HG03457 (cell line): ENCODE results near the gene MTARC2.
"Not testable (repeated sequence)": the region's sequence is repeated elsewhere in the genome, so short reads cannot be mapped to it uniquely, and the experiment has no call there.

Source experiments
- ATAC-seq: cut with Tn5 transposase; IDR thresholded peaks from one replicate; pipeline ENCODE4 v1.9.1; 2021; ENCODE audit warnings: moderate number of reproducible peaks; ENCODE audit not compliant: unreplicated experiment

Gene MTARC2

DNA sequence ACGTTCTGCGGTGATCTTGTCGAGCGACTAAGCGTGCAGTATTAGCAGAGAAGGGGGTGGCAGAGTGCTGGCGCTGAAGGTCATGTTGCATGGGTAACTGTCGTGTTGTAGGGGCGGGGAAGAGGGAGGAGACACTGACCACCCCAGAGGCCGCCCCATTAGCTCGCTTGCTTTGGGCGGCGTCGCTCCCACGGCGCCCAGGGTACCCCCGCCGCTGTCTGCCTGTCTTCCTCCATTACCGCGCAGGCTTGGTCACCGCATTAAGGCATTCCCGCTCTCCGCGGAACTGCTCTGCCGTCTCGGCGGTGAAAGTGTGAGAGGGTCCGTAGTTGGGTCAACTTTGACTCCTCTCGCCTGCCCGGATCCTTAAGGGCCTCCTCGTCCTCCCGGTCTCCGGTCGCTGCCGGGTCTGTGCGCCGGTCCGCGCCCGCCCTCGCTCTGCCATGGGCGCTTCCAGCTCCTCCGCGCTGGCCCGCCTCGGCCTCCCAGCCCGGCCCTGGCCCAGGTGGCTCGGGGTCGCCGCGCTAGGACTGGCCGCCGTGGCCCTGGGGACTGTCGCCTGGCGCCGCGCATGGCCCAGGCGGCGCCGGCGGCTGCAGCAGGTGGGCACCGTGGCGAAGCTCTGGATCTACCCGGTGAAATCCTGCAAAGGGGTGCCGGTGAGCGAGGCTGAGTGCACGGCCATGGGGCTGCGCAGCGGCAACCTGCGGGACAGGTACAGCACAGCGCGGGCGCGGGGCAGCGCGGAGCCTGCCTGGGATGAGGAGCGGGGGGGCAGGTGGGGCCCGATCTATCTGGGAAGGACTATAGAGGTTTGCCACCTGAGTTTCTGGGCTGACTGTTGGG is at the start of gene MTARC2:
MTARC2 (plus strand) TSS at position 234 of the 846 bp plus-strand sequence; CDS start at position 444, 210 bp downstream.
- ATAC-seq: peak; percentile 87

DNA sequence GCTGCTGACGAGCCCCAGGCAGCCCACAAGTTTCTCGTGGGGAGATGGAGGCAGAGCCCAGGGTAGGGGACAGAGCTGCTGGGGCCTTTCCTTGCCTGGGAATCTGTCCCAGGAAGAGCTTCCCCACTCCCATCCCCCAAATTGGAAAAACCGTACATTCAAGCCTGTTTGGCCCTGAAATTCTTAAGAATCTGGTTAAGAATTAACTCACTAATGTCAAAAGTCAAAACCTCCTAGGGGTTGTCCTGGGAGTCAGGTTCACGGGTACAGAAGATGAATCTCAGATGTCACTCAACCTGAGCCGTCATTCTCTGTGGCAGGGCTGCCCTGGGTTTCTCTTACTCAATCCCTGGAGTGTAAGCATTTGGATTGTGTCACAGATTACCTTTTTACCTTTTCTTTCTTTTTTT is 49.5 kb upstream of the MTARC2 start:
- ATAC-seq: no peak

DNA sequence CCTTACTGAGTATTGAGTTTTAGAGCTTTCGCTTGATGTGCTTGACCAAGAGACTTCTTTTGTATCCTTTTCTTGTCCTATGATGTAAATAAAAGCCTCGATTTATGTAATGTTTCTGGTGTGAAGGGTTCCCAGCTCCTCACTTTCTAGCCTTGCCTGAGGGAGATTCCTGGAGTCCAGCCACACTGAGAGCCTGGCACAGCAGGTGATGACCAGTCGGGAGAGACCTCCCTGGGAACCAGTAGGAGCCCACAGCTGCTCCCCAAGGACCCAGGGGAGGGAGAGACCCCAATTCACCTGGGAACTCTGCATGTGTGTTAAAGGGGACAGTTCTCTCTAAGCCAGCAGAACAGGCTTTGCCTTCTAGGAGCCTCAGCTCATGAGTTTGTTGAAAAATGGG is 49.1 kb upstream of the MTARC2 start:
- no peak for ATAC-seq

DNA sequence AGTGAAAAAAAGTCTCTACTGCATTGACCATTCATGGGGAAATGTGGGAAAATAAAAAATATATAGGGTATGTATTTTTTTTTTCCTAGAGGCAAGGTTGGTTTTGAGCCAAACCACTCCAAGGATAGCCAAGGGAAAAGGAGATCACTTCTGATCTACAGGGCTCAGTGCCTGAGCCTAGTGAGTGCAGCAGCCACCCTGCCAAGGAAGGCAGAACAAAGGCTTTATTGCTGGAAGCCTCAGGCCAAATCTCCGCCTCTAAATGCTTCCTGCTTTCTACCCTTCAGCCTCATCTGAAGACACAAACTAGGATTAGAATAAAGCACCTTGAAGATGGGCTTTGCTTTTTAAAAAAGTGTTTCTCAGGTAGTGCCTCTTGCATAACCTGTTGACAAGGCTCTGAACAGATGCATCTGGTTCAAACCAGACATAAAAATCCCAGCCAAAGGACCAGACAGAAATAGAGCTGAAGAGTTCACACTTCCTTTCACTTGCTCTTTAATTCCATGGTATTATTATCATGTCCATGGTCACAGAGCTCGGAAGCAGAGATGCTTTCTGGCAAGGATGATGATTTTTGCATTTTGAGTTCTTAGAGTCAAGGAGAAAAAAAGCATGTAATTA is 47.5 kb upstream of the MTARC2 start:
- no peak for ATAC-seq

DNA sequence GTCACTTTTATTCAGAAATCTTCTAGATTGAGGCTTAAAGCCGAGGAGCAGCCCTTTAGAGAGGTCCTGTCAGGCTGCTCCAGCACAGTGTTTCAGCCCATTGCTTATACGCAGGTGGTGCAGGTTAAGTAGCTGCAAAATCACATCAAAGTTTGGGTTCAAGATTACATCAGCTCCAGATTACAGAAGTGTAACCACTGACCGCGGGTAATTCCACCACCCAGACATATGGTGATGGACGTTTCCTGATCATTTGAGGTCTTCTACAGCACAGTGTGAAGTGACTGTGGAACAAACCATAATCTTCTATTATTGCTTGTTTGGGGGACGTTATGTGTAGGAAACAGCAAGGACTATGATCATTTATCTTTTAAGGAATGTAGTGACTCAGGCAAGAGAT is 46.1 kb upstream of the MTARC2 start:
- ATAC-seq: no peak

DNA sequence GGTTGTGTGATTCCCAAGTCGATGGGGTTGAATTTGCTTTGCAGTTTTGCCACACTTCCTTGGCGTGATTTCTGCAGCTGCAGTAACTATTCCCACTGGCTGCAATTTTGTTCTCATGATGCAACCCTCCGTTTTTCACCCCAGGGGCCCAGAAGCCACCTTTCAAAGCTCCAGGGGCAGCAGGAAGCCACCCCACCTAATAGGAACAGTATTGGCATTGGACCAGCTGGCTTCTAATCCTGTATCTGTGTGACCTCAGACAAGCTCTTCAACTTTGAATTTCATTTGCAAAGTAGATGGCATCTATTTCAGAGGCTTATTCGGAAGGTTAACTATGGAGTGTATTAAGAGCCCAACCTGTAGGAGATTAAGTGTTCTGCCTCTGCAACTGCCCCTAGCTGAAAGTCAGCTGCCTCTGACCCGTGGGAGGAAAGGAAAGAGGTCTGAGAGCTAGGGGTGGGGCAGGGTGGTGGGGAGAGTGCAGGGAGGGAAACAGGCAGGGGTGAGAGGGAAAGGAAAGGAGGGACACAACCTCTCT is 45.3 kb upstream of the MTARC2 start:
- no peak for ATAC-seq

DNA sequence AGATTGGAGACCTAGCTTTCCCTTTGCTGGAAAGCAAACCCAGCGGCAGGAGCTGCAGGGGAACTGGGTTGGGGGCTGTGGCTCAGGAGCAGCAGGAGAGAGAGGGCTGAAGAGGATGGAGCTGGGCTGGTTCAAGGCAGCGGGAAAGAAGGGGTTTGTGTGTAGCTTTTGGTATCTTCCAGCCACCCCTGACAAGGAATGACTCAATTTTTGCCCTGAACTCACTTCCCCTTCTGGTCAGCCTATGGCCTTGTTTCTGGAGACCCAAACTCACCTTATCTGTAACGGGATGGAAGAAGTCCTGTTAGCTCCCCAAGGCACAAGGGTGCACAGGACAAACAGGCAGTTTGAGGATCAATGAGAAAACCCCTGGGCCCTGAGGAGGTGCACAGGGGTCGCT is 44.8 kb upstream of the MTARC2 start:
- ATAC-seq: no peak

DNA sequence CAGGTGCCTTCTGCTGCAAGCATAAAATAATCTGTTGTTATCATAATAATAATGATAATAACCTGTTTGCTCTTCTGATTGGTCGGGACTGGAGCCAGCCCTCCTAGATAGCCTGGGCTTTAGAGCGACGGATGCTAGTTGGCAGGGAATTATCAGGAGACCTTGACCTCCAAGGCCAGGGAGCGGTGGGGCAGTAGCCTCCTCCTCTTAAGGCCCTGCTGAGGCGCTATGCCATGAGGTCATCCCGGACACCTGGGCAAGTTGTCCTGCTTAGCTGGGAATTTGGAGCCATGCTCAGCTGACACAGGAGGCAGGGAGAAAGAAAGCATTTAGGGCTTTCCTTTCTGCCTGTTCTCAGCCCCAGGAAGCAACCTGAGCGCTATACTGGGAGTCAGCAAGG is 42.3 kb upstream of the MTARC2 start:
- ATAC-seq: no peak

DNA sequence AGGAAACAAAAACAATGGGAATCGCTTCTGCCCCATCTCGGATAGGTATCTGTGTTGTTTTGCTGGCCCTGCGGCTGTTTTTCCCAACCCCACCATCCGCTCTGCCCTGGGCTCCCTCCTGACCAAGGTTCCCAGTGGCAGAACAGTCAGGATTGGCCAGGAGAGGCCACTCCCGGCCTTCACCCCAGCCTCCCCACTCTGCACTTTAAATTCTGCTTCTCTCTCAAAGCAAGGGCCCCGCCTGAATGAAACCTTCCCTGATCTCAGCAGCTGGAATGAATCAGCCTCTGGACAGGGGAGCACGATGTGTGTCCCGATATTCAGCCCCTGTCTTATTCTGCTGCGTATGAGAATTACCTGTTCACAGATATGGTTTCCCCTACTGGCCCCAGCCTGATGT is 41.6 kb upstream of the MTARC2 start:
- ATAC-seq: no peak

DNA sequence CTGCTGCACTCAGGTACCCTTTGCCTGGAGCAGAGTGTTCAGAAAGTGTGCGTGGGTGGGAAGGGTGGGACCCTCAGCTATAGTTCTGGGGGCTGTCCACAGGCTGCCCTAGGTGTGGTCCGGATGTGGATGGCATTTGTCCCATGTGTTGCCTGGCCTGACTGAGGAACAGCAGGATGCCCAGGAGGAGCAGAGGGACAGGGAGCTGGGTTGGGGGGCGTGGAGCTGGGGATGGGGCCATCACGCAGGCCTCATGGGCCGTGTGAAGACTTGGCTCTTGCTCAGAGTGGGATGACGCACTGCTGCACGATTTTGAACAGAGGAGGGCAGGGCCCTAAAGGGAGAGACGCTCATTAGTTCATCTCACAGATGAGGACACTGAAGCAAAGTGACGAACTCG is 41.0 kb upstream of the MTARC2 start:
- ATAC-seq: no peak

DNA sequence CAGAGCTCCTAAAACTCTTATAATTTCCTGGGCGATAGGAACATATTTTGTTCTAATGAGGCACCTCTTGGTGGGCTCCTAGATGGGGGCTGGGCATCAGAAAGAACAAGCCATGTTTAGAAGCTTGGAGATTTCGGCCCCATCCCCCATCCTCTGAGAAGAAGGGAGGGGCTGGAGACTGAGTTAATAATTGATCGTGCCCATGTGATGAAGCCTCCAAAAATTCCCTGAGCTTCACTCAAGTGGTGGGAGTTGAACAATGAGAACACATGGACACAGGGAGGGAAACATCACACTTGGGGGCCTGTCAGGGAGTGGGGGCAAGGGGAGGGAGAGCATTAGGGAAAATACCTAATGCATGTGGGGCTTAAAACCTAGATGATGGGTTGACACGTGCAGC is 39.9 kb upstream of the MTARC2 start:
- no peak for ATAC-seq

DNA sequence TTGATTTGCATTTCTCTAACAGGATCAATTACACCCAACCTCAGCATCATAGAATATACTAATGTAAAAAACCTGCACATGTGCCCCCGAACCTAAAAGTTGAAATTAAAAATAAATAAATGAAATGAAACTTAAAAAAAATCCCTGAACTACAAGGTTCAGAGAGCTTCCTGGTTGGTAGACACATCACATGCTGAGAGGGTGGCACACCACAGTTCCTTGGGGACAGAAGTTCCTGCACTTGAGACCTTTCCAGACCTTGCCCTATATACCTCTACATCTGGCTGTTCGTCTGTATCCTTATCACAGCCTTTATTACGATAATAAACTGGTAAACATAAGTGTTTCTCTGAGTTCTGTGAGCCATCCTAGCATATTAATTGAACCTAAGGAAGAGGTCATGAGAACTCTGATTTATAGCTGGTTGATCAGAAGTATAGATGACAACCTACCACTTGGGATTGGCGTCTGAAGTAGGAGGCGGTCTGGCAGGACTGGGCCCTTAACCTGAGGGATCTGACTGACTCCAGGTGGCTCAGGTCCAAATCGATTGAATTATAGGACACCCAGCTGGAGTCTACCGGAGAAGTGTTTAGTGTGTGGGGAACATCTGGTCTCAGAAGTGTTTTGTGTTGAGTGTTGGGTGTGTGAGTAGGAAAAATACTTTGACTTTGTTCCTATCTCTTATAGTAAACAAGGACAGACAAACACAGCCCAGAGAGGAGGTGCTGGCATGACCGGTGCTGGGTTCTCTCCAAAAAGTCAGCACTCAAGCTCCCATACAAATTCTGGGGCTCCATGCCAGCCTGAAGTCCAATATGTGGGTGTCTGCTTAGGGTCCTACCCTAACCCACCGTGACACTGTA is 39.0 kb upstream of the MTARC2 start:
- ATAC-seq: no peak

DNA sequence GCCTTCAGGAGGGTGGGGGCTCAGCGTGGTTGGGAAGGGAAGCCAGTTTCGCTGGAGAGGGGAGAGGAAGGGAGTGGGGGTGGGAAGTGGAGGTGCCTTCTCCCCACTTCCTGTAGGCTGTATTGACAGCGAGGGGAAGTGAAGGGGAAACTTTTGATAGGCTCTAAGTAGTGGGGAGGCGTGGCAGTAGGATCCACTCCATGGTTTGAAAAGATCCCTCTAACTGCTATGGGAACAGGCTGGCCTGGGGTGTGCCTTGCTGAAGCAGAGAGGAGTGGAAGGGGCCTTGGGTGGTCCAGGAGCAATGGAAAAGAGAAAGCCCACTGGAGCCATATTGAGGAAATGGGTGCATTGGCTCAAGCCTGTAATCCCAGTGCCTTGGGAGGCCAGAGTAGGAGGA is 37.8 kb upstream of the MTARC2 start:
- ATAC-seq: no peak

DNA sequence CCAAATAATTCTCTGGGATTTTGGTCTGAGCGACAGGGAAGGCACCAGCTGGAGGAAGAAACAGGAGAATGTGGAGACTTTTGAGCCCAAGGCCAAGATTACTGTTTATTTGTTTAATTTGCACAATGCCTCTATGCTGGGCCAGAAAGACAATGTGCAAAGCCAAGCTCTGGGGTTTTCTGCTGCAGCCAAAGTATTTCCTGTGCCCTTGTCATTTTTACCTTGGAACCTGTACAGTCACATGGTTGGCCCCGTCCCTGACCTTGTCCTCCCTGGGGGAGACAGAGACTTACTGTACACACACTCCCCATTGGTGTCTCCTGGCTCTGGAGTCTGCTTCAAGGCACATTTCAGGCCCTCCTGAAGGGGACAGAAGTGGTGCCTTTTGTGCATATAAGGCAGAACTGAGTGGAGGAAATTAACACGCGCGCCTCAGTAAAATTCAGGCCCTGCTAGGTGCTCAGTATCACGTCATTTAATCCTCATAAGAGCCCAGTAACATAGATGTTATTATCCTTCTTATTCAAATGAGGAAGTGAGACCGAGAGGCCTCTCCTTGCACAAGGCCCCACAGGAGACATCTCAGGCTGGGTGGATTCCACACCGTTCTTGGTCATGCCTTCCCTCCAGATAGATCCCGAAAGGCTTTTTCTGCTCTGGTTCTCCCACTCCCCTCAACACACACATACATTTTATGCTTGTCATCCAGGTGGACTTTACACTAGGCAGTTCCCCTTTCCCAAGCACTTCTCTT is 36.9 kb upstream of the MTARC2 start:
- ATAC-seq: peak; percentile 82

DNA sequence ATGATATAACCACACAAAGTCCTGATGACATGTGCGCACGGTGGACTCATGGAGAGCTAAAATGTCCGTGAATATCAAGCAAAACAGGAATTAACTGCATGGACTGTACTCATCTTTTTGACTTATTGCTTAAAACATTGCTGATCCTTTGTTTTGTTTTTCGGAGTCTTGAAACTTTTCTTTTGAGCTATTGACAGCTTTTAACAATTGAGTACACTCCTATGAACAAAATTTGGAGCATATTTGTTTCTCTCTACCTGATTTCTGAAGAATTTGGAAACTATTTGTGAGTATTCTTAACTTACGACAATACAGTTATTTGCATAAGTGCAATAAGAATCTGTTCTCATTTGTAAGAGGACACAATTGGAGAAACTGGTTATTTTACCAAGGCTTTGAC is 32.1 kb upstream of the MTARC2 start:
- not testable (repeated sequence) for ATAC-seq

DNA sequence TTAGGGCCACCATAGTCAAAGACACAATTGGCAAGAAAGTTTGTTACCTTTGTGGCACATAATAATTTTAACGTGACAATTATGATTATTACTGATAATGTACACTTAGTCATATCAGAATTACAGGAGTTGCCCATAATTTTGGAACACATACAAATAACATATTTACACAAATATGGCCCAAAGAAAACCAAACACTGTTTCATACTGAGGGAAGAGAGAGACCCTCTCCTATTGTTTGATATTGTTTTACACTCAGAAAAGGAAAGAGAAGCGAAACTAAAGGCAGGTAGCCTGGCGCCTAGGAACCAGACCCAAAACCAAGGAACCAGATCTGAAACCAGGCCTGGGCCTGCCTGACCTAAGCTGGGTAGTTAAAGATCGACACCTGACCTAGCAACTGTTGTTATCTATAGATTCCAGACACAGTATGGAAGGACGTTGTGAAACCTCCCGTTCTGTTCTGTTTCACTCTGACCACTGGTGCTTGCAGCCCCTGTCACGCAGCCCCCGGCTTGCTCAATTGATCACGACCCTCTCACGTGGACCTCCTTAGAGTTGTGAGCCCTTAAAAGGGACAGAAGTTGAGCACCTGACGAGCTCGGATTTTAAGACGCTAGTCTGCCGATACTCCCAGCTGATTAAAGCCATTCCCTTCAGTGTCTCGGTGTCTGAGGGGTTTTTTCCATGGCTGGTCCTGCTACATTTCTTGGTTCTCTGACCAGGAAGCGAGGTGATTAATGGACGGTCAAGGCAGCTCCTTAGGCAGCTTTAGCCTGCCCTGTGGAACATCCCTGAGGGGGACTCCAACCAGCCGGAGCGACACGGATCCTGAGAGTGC is 30.1 kb upstream of the MTARC2 start:
- ATAC-seq: no peak

DNA sequence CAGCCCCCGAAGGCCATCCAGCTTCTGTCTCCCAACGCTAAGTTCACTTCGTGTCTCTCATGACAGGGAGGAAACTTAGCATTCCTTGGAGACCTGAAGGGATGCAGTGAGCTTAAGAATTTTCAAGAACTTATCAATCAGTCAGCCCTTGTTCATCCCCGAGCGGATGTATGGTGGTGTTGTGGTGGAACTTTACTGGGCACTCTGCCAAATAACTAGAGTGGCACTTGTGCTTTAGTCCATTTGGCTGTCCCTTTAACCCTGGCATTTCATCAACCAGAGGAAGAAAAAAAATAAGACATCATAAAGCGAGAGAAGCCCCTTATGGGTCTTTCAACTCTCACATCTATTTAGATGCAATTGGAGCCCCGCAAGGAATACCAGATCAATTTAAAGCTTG is 26.9 kb upstream of the MTARC2 start:
- ATAC-seq: not testable (repeated sequence)

DNA sequence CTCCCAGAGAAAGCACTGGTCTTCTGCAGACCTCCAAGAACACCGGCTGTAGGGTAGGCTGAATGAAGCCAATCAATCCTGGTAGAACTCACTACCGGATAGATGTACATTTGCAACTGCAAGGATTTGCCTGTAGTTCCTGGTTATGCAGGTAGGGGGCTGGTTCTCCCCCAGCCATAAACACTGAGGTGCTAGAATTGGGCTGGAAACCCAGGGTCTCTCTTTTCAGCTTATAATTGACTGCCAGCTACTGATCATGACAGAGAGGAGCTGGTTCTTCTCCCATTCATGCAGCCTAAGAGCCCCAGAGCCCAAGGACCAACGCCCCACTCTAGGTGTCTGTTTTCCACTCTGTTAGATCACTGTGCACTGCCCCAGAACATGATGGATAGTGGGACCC is 21.5 kb upstream of the MTARC2 start:
- no peak for ATAC-seq

DNA sequence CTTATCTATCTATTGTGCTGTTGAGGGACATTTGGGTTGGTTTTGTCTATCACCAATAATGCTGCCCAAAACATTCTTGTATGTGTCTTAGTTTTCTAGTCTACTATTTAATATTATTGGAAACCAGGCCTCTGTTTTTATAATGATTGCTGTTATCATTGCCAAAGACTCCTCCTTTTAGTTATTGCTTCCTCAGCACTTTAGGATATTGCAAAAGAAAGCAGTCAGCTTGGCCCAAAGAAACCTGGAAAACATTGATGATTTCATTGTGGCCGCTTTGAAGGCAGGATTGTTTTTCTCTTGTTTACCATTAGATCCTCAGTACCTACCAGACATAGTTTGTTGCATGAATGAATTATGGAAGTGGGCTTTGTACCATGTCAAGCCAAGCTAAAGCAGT is 20.6 kb upstream of the MTARC2 start:
- ATAC-seq: no peak

DNA sequence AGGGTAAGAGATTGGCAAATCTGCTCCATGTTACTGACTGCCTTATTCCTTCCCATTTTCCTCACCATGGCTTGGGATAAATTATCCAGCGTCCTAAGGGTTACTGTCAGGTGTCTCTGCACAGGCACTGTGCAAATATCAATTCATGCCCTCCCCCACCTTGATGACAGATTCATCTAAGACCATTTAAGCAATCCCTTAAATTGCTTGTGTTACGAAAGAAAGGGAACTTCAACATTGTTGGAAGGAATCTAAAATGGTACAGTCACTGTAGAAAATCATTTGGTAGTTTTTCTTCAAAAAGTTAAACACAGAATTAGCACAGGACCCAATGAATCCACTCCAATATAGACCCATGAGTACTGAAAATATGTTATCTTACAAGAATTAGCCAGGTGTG is 17.6 kb upstream of the MTARC2 start:
- ATAC-seq: no peak
